Stimulated activated CD8-positive, alpha-beta memory T cell treated with anti-CD3 and anti-CD28 coated beads, Interleukin-15, amount 100 ng/mL, for 4 hours (primary cell): ENCODE results near the gene ARHGEF16.

ENCODE experiments used
- DNase-seq, 2 donors: peaks; one replicate each; pipeline ENCODE4 v3.0.0-alpha.2; 2020; ENCODE audit warnings: low read depth in 2 of 2

Gene ARHGEF16

GRCh38 chr1:3456964-3457909, 2.8 kb downstream of the ARHGEF16 start:
- DNase-seq, result no peak

DNA sequence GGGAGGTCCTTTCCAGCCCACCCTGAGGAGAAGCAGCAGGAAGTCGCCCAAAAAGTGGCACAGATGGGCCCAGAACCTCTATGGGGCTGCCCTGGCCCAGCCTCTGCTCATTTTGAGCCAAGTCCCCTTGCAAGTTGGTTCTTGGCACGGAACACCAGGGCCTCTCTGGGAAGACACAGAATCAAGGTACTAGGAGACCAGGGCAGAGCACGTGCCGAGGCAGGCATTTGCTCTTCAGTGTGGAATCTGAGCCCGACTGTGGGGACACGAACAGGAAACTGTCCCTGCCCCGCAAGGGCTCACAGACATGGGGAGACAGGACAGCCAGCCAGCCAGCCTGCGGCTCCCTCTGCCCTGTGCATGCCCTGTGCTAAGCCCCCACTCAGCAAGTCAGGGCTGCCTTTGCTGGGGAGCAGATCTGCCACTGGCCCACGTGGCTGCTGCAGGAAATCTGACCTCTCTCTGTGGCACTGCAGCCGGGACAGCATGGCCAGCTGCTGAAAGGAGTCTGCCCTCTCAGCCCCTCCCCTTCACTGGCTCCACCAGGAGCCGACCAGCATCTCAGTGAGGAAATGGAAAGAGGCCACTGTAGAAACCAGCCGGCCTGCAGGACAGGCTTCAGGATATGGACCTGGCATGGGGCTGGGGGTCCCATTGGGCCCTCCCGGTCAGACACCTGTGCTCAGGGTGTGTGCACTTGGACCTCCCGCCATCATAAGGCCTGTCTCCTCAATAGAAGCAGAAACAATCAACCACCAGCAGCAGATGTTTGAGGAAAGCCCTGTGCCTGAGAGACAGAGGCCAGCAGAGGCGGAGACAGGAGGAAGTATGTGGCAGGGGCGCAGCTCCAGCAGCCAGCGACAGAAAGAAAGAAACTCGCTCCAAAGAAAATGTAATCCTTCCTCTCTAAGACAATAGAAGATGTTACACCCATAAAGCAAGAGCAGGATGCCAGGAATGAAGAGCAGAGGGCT, 3.7 kb downstream of the ARHGEF16 start:
- DNase-seq, result no peak

DNA sequence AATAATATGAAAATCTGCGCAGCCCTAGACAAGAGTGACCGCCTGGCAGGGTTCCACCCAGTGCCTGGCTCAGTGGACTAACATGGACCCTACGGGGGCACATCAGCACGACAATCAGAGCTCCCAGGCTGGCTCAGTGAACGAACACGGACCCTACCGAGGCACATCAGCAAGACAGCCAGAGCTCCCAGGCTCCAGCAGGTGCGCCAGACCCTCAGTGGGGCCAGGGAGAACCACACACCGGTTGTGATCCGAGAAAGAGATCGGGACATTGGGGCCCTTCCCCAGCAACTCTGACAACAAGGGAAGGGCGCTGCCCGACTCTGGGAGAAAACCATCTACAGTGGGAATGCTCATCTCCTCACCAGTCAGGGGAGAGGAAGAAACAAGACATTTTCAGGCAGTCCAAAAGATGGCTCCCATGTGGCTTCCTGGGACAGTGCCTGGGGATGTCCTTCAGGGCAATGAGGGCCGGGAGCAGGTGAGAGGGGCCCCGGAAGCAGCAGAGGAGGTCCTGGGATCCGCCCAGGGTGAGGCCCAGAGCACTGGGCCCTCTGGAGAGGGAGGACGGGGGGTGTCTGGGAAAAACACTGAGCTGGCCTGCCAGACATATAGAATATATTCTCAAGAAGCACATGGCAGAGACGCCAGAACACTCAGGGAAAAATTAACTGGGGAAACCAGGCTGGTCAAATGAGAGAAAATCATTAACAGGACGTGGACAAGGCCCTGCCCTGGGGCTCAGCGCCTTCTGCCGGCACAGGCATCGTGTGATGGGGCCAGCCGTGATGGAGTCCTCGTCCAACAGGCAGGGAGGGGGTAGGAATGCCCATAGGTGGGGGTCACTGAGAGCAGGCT, 4.8 kb downstream of the ARHGEF16 start:
- DNase-seq, result no peak

DNA sequence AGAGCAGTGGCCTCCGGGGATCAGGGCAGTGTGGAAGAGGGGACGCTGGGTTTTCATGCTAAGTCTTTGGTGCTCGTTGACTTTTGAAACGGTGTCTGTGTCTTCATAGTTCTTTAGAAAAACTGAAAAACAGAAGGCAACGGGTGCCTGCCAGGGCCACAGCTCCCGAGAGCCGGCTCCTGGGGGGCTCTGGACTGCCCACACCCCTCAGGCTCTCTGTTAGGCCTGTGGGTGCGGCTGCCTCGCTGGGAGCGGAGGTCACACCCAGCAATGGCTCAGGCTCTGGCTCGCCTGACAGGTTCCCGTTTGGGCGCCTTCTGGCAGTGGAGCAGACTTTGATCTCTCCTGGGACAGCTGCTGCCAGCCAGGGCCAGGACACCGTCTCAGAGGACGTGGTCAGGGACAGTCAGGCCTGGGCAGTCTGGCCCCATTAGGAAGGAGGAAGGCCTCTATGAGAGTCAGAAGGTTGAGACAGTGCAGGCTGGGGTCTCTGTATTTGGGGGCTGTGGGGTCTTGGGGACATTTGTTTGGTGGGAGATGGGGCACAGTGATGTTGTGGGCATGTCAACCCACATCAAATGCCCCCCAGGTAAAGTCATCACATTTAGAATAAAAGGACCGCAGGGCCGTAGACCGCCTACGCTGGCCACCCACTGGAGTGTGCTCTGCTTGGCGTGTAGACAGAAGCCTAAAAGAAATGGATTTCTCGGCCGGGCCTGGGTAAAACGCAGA, 5.6 kb downstream of the ARHGEF16 start:
- no peak for DNase-seq

DNA sequence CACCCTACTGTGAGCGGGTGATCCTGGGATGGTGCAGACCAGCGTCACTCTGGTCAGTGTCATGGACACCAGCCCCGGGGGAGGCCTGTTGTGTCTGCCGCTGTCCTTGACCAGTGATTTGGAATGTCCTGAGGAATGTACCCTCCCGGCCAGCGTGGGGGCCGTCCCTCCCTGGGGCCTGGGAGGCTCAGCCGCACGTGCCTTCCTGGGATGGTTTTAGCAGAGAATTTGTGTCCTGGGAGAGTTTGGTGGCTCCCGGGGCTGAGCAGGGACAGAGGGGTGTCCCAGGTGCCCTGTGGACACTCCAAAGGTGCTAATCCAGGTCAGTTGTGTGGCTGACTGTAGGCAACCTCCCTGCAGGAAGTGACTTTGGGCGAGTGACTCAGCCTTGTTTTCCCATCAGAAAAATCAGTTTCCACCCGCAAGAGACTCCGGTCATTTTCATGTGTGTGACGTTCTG, 6.2 kb downstream of the ARHGEF16 start:
- no peak for DNase-seq

- no peak for DNase-seq
These were observed 6.9 kb downstream of the ARHGEF16 start for GRCh38 chr1:3461238-3461933.

GRCh38 chr1:3461934-3462275, 7.4 kb downstream of the ARHGEF16 start:
- DNase-seq, result no peak

- DNase-seq, result no peak
These were observed 8.0 kb downstream of the ARHGEF16 start for GRCh38 chr1:3462356-3463012.

GRCh38 chr1:3463013-3463385, 8.5 kb downstream of the ARHGEF16 start:
- no peak for DNase-seq

GRCh38 chr1:3463408-3463863, 9.0 kb downstream of the ARHGEF16 start:
- DNase-seq, result no peak

DNA sequence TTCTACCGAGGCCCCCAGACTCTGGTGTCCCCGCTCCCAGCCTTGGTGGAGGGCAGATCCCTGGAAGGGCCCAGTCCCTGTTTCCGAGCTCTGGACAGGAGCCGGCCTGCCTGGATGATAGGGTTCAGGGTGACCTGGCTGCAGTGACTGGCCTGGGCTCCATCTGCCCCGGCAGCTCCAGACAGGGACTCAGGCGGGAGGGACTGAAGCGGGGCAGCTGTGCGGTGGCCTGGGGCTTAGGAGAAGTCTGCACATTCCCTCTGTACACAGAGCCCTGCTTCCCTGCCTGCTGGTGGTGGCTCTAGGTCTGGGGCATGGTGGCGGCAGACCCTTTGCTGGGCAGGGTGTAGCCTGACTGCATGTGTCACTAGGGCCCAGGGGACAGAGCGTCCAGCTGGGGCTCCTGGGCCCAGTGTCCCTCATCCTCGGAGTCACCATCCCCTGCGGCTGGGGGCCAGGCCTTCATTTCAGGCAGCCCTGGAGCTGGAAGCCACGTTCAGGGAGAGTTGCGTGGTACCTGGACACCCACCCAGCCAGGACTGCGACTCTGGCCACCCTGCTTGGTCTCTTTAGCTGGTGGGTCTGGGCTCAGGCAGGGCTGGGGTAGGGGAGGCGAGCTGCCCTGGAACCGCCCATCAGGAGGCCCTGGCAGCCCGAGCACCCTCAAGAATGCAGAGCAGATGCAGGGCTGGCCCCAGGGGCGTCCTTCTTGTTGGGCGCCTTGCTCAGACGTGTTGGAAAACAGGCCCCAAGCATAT, 9.6 kb downstream of the ARHGEF16 start:
- no peak for DNase-seq

DNA sequence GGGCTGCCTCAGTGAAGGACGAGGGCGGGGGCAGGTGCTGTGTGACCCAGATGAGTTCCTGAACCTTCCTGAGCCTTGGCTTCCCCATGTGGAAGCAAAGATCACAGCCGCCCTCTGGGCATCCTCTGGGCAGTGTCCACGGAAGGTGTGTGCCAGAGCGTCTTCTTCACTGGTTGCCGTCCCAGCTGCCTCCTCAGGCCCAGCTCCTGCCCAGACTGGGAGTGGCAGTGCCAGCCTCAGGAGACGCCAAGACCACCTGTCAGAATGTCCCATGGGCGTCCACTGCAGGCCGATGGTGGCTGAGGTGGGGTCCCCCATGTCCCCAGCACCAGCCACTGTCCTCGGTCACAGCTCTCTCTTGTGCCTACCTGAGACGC, 10.2 kb downstream of the ARHGEF16 start:
- DNase-seq, result no peak

GRCh38 chr1:3465091-3465934, 10.8 kb downstream of the ARHGEF16 start:
- no peak for DNase-seq

- DNase-seq, result no peak
These were observed 11.5 kb downstream of the ARHGEF16 start for GRCh38 chr1:3465935-3466321.

- DNase-seq, result no peak
These were observed 12.1 kb downstream of the ARHGEF16 start for GRCh38 chr1:3466366-3467075.

GRCh38 chr1:3467096-3468036, 12.9 kb downstream of the ARHGEF16 start:
- no peak for DNase-seq
